T-helper 17 cell (primary cell): ENCODE results near the gene TBC1D22A. TPM values are rescaled to one million over a fixed set of nuclear protein-coding genes. Genes with fewer than 3 reads are reported as not detected.
A peak's percentile ranks its signal among the peaks of the same experiment; 100 is the strongest.

Experiments
- ATAC-seq: fragments of 150-1000 bp; cut with Tn5 transposase; 2 replicates; pipeline ENCODE4 v1.10.0; 2021; ENCODE audit warnings: mild to moderate bottlenecking, moderate library complexity
- DNase-seq, 3 donors: peaks; one replicate each; pipeline versions ENCODE4 v3.0.0 to v3.0.0-alpha.2; 2020 to 2021
- H3K9me3 ChIP-seq: one replicate; pipeline ENCODE4 v1.7.0; 2013; ENCODE audit warnings: low read length, mild to moderate bottlenecking; ENCODE audit not compliant: control insufficient read depth, poor library complexity, severe bottlenecking
- H3K27ac Mint-ChIP-seq: one replicate; pipeline ENCODE4 v1.8.0; 2022; ENCODE audit warnings: mild to moderate bottlenecking, moderate library complexity, mixed read lengths
- H3K27me3 Mint-ChIP-seq: one replicate; pipeline ENCODE4 v1.8.0; 2022; ENCODE audit warnings: mixed read lengths
- H3K36me3 Mint-ChIP-seq: one replicate; pipeline ENCODE4 v1.8.0; 2022; ENCODE audit warnings: low read depth, mixed read lengths
- H3K4me1 Mint-ChIP-seq: one replicate; pipeline ENCODE4 v1.8.0; 2022; ENCODE audit warnings: mild to moderate bottlenecking, mixed read lengths
- H3K4me3 Mint-ChIP-seq: one replicate; pipeline ENCODE4 v1.8.0; 2022; ENCODE audit warnings: mild to moderate bottlenecking, moderate library complexity, mixed read lengths
- total RNA-seq, 4 donors: library from RNA in 2 of 4; stranded (reverse) in 2 of 4; gene quantifications; one replicate each; pipeline ENCODE4 v1.2.3 and lab custom pipeline; 2022 to 2026

Gene TBC1D22A
- total RNA-seq, 2 donors from 2014 or later: 42.1 to 43.8 TPM

DNA sequence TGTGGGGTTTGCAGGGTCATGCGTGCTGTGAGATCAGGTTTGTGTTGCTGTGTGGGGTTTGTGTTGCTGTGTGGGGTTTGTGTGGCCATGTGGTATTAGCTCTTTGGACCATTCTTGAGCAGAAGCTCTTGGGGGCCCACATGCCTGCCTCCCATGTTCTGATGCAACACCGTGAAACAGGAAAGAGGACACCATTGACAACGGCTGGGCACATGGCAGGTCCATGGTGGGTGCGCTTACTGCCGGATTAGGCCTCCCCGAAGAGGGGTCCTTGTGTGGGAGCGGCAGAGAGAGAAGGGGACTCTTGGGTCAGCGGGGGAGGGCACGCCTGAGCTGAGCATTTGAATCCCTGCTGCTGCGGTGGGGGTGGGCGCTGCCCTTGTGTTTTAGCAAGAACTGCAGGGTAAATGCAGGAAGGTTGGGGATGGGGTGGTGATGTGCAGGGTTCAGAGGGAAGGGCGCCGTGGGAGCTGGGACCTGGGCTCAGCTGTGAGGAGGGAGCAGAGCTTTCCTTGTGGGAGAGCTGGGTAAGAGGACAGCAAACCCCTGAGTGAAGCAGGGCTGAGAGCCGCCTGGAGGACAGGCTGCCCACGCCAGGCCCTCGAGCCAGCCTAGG, 361.5 kb downstream of the TBC1D22A start:
- ATAC-seq (no peak), DNase-seq (no peak)
- H3K27me3 Mint-ChIP-seq: no peaks in the 10 kb centered on the region
- H3K4me1 Mint-ChIP-seq: peaks cover 19% of the 10 kb centered on the region
- no peak overlapping the region for H3K27ac Mint-ChIP-seq
- no peaks in the 10 kb centered on the region for H3K36me3 Mint-ChIP-seq
- H3K9me3 ChIP-seq: no peaks in the 10 kb centered on the region
- H3K4me3 Mint-ChIP-seq: no peak overlapping the region

DNA sequence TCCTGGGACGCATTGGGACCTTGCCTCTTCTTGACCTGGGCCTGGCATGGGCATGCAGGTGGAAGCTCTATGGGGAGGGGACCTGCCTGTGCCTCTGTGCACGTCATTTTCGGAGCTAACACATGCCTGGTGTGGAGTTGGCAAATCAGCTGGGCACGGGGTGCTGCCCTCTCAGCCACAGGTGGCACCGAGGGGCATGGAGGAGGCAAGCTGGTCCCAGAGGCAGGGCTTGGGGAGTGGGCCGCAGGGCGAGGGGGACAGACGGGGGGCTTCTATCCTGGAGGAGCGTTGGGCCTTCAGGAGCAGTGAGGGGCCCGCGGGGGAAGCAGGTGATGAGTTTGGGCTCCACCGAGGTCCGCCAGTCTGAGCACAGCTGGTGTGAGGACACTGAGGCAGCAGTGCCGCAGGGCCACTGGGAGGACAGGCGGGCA, 362.0 kb downstream of the TBC1D22A start:
- no peak overlapping the region for H3K4me3 Mint-ChIP-seq
- DNase-seq (no peak), ATAC-seq (no peak)
- no peaks in the 10 kb centered on the region for H3K36me3 Mint-ChIP-seq
- H3K9me3 ChIP-seq: no peaks in the 10 kb centered on the region
- H3K4me1 Mint-ChIP-seq: peaks cover 19% of the 10 kb centered on the region
- H3K27ac Mint-ChIP-seq: no peak overlapping the region
- H3K27me3 Mint-ChIP-seq: no peaks in the 10 kb centered on the region

DNA sequence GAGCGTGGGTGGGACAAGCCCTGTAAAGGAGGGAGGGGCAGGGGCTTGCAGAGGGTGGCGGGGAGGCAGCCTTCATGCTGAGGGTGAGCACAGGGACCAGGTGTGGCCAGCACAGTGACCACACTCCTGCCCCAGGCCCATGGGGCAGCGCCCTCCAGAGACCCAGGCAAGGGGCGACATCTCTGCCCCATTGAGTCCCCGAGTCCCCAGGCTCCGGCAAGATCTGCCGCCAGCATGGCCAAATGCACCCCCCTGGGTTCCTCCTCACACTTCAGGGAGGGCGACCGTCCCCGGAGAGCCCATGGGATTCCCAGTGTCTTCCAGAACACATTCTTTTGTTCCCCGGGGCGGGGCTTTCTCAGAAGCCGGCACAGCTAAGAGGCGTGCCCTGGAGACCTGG, 362.5 kb downstream of the TBC1D22A start:
- H3K27ac Mint-ChIP-seq: no peak overlapping the region
- no peaks in the 10 kb centered on the region for H3K9me3 ChIP-seq
- H3K36me3 Mint-ChIP-seq: no peaks in the 10 kb centered on the region
- H3K4me3 Mint-ChIP-seq: no peak overlapping the region
- H3K27me3 Mint-ChIP-seq: no peaks in the 10 kb centered on the region
- H3K4me1 Mint-ChIP-seq: peaks cover 19% of the 10 kb centered on the region
- no peak for ATAC-seq
- DNase-seq: no peak

DNA sequence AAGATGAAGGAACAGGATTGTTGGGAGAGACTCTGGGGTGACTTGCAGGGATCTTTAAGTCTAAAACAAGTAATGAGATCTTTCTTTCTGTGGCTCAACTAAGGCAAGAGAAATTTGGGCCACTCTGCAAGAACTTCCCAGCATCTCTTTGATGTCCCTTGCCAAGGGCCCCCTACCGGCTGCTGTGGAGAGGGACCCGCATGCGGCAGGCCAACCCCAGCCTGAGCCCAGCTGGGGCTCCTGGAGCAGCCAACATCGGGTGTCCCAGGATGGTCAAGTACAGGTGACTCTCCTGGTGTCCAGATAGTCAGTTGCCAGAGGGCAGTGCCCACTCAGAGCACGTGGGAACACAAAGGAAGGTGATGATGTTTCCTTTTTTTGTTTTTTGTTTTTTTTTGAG, 363.2 kb downstream of the TBC1D22A start:
- DNase-seq (no peak), ATAC-seq (no peak)
- Mint-ChIP-seq H3K27me3 (no peaks in the 10 kb centered on the region), H3K27ac (no peak overlapping the region), H3K36me3 (no peaks in the 10 kb centered on the region), H3K4me1 (peaks cover 19% of the 10 kb centered on the region), H3K4me3 (no peak overlapping the region)
- no peaks in the 10 kb centered on the region for H3K9me3 ChIP-seq

DNA sequence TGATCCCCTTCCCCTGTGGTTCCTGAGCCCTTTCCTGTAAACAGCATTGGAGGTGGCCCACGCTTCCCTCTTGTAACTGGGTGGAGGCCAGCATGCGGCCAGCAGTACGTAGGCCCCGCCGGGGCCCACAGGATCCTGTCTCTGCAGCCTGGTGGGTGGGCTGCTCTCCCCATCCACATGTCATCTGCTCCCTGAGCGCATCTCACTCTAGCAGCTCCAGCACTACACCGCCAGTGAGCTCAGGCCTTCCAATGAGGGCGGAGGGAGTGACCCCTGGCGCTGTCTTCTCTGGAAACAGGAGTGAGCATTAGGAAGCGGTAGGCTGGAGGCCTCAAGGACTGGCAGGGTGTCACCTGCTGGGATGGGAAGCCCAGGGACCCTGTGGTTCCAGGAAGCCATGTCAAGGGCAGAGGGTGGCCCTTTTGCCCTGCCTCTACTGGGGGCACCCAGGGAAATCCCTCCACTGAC, 363.9 kb downstream of the TBC1D22A start:
- Mint-ChIP-seq H3K36me3 (no peaks in the 10 kb centered on the region), H3K27ac (peak overlapping the region; percentile 41), H3K4me1 (peaks cover 17% of the 10 kb centered on the region), H3K4me3 (no peak overlapping the region), H3K27me3 (no peaks in the 10 kb centered on the region)
- ATAC-seq (no peak), DNase-seq (no peak)
- H3K9me3 ChIP-seq: no peaks in the 10 kb centered on the region

DNA sequence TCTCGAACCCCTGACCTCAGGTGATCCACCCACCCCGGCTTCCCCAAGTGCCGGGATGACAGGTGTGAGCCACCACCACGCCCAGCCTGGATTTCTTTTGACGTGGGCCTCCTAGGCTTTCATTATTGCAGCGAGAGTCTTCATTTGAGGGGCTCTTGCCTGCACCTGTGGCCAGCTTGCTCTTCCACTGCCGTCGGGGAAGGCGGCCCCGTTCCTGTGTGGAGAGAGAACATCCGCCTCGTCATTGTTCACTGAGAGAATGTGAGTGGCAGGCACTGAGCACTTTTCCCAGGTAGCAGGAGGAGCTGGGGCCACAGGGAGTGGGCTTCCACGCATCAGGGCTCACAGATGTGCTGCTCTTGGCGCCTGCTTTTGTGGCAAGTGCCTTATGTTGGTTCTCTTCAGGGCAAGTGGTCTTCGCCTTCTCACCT, 365.0 kb downstream of the TBC1D22A start:
- peaks cover 15% of the 10 kb centered on the region for H3K4me1 Mint-ChIP-seq
- DNase-seq: no peak
- H3K27ac Mint-ChIP-seq: no peak overlapping the region
- no peak overlapping the region for H3K4me3 Mint-ChIP-seq
- no peak for ATAC-seq
- no peaks in the 10 kb centered on the region for H3K36me3 Mint-ChIP-seq
- no peaks in the 10 kb centered on the region for H3K9me3 ChIP-seq
- H3K27me3 Mint-ChIP-seq: no peaks in the 10 kb centered on the region

DNA sequence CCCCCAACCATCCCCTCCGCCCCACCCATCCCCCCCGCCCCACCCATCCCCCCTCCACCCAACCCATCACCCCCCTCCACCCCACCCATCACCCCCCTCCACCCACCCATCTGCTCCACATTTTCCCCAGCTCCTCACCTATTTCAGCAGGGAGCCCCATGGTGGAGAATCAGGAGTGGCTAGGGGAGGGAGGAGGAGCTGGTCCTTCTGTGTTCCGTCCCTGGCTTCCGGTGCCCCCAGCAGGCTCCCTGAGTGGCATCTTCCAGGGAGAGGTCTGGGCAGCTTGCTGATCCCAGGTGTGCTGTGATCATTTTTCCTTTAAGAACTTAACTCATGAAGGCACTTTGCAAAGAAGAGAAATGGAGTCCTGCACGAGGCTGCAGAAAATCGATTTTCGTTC, 365.8 kb downstream of the TBC1D22A start:
- no peak for DNase-seq
- no peaks in the 10 kb centered on the region for H3K9me3 ChIP-seq
- no peaks in the 10 kb centered on the region for H3K27me3 Mint-ChIP-seq
- no peaks in the 10 kb centered on the region for H3K36me3 Mint-ChIP-seq
- H3K27ac Mint-ChIP-seq: no peak overlapping the region
- peaks cover 15% of the 10 kb centered on the region for H3K4me1 Mint-ChIP-seq
- no peak overlapping the region for H3K4me3 Mint-ChIP-seq
- ATAC-seq: no peak

DNA sequence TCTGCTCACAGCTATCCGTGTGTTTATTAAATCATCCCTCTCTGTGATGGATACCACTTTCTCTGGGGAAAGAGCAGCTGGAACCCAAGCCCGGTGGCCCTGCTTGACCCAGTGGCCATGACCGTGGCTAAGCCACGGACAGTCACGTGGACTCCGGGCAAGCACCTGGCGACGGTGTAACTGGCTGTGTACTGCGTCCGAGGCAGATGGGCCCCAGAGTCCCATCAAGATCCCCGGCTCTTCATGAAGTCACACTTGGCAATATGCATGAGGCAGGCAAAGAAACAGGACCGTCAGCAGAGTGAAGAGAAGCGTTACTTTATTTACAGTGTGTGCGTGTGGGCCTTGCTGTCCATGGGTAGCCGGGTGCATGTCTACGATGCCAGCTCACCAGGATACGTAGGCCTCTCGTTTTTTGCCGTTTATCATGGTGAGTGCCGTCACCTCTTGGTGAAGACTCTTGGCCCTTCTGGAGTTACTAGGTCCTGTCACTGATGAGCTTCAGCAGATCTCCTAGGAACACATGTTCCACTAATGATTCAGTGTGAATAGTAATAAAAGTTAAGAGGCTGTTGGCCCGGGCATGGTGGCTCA, 366.3 kb downstream of the TBC1D22A start:
- no peak for DNase-seq
- Mint-ChIP-seq H3K27me3 (no peaks in the 10 kb centered on the region), H3K27ac (no peak overlapping the region), H3K4me1 (peaks cover 12% of the 10 kb centered on the region), H3K4me3 (no peak overlapping the region), H3K36me3 (peaks cover under 1% of the 10 kb centered on the region)
- no peaks in the 10 kb centered on the region for H3K9me3 ChIP-seq
- ATAC-seq: no peak

DNA sequence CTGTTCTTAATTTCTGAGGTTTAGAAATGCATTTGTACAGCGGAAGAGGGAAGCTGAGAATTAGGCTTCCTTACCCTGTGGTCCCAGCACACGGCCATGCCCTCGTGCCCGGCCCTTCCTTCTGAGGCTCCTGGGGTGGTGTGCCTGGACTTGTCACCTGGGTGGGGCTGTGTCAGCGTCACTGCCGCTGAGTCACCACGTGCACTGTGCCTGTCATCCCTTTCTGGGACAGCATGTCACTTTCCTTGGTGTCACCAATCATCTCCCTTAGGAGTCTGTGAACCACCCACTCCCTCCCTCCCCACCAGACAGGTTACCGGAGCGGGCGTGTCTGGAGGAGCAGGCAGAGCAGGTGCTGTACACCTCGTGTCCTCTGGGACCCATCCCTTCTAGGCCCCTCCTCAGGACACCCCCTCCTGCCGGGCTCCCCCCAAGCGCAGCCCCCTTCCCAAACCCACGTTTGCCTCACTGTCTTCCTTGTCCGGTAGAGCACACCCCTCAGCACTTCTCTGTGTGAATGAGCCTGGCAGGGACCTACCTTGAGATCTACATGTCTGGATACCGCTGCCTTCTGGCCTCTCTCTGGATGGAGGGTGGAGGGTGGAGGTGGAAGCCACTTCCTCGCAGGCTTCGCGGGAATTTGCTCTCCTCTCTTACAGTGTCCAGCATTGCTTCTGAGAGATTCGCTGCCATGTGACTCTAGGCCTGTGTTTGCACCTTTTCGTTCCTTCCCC, 367.6 kb downstream of the TBC1D22A start:
- ATAC-seq (no peak), DNase-seq (no peak)
- Mint-ChIP-seq H3K27ac (no peak overlapping the region), H3K27me3 (no peaks in the 10 kb centered on the region), H3K36me3 (peaks cover 2% of the 10 kb centered on the region), H3K4me3 (no peak overlapping the region), H3K4me1 (peaks cover 8% of the 10 kb centered on the region)
- H3K9me3 ChIP-seq: no peaks in the 10 kb centered on the region

DNA sequence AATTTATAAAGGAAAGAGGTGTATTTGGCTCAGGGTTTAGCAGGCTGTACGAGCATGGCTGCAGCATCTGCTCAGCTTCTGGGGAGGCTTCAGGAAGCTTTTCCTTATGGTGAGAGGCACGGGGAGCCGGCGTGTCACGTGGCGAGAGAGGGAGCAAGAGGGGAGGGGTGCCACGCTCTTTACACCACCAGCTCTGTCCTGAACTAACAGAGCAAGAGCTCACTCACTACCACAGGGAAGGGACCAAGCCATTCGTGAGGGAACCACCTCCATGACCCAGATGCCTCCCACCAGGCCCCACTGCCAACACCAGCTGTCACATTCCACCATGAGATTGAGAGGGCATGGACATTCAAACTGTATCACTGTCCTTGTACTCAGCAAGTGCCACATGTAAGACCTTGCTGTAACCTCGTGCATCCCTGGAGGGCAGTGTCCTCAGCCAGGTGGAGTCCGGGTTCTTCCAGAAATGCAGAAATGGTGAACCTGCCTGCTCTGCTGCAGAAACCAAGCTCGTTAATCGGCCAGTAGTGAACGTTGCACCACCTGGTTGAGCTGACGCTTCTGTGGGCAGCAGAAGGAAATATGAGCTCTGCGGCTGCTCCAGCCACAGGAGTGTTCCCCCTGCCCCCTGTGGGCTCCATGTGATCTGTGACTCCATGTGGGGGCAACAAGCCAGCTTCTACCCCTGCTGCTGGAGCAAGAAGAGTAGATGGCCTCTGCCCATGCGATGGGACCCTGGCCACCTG, 368.6 kb downstream of the TBC1D22A start:
- no peak overlapping the region for H3K4me3 Mint-ChIP-seq
- no peak overlapping the region for H3K27ac Mint-ChIP-seq
- H3K27me3 Mint-ChIP-seq: no peaks in the 10 kb centered on the region
- peaks cover 5% of the 10 kb centered on the region for H3K4me1 Mint-ChIP-seq
- H3K36me3 Mint-ChIP-seq: peaks cover 2% of the 10 kb centered on the region
- ATAC-seq: no peak
- H3K9me3 ChIP-seq: no peaks in the 10 kb centered on the region
- no peak for DNase-seq

DNA sequence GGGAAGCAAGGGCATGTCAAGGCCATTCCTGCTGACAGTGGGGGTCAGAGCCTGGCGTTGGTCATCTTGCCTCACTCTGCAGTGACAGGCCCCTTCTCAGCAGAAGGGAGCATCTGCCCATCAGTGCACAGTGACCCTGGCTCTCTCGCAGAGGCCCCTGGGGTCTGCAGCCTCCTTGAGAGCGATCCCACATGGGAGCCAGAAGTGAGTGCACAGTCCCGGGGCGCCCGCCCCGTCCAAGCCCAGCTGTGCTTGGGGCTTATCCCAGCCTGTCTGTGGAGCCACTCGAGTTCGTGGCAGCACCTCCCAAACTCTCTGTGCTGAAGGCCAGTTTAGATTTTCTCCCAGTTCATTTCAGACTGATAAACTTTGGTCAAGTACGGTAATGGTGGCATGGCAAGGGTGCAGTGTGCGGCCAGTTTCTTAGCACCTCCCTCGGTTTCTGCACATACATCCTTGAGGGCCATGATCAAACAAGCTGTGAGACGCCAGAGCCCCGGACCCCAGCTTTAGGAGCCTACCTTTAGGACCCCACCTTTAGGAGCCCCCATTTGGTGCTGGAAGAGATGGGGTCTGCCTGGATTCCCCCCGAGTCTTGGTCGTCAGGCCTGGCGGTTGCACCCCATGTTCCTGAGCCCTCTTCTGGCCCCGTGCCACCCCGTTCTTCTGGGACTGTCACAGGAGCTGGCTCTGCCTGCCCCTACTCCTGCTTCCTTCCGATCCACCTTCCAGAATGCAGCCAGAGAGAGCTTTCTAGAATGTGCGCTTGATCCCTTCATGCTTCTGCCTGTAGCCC, 369.4 kb downstream of the TBC1D22A start:
- Mint-ChIP-seq H3K27ac (no peak overlapping the region), H3K4me1 (peaks cover 1% of the 10 kb centered on the region), H3K4me3 (no peak overlapping the region), H3K27me3 (no peaks in the 10 kb centered on the region), H3K36me3 (peaks cover 2% of the 10 kb centered on the region)
- no peaks in the 10 kb centered on the region for H3K9me3 ChIP-seq
- no peak for DNase-seq
- no peak for ATAC-seq

DNA sequence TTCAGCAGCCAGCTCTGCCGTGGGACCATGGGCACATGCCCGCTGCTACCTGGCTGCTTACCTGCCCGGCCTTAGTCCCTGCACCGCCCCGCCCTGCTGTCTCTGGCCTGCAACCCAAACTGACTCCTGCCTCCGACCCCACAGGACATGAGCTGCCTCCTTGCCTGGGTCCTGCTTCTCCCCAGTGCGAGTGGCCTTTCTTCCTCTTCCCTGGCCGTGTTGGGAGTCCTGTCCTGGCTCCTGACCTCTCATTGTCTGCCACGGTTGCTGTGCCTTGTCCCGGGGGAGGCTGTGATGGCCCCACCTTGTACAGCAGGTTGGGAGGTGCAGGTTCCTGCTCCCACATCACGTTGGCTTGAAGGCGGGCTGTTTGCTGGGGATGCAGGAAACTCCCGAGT, 370.0 kb downstream of the TBC1D22A start:
- no peaks in the 10 kb centered on the region for H3K9me3 ChIP-seq
- no peak overlapping the region for H3K27ac Mint-ChIP-seq
- peaks cover 4% of the 10 kb centered on the region for H3K4me1 Mint-ChIP-seq
- H3K36me3 Mint-ChIP-seq: peaks cover 2% of the 10 kb centered on the region
- DNase-seq (no peak), ATAC-seq (no peak)
- no peak overlapping the region for H3K4me3 Mint-ChIP-seq
- no peaks in the 10 kb centered on the region for H3K27me3 Mint-ChIP-seq
